Testis (tissue), 2 donors: ENCODE data around the gene NEK8.

Source experiments
- CTCF ChIP-seq, 3 experiments: fragments of 450-650 bp in 2 of 3; fragments of 200-600 bp in 1 of 3; sonication (generic) in 1 of 3; IDR thresholded peaks; one replicate each; pipeline ENCODE4 v1.5.1; 2016 to 2019; ENCODE audit warnings: antibody characterized with exemption in 3 of 3, mild to moderate bottlenecking in 2 of 3, moderate library complexity in 1 of 3
- POLR2A ChIP-seq: fragments of 450-650 bp; IDR thresholded peaks from one replicate; pipeline ENCODE4 v1.6.1; 2017; ENCODE audit warnings: antibody characterized with exemption, mild to moderate bottlenecking, moderate library complexity

- TF ChIP-seq CTCF (IDR thresholded peaks at IDR 0.05) = no peak
- TF ChIP-seq POLR2A = no peak
These were observed 25.8 kb upstream of the NEK8 start for GRCh38 chr17:28702752-28703150.
